Lower leg skin (tissue), 3 donors: ENCODE measurements around the gene WNK2.

Experiments used
- CTCF ChIP-seq, 3 donors: fragments of 450-650 bp; IDR thresholded peaks; one replicate each; pipeline ENCODE4 v1.5.1; 2016; ENCODE audit warnings: antibody characterized with exemption in 3 of 3, mild to moderate bottlenecking in 3 of 3, moderate library complexity in 2 of 3
- POLR2A ChIP-seq, 2 donors: fragments of 450-650 bp; IDR thresholded peaks; one replicate each; pipeline ENCODE4 v1.6.1; 2016 to 2017; ENCODE audit warnings: antibody characterized with exemption in 2 of 2, mild to moderate bottlenecking in 1 of 2, moderate library complexity in 1 of 2

DNA sequence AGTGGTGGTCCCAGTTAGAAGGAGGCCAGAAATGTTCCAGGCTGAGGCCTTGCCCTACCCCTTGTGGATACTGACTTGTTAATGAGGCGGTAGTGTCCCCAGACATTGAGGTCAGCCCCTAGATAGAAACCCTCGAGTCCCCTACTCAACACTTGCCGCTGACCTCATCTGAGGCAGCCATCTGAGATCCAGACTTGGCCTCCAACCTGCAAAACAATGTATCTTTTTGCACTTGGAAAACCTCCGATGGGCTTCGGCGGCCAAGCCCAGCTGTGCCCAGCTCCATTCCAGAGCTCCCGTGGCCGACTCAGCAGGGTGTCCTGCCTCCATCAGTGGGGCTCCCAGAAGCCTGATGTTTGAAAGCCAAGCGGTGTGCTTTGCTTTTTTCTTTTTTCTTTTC, 122.1 kb downstream of the WNK2 start:
- TF ChIP-seq CTCF (IDR thresholded peaks at IDR 0.05), result no peak
- no peak for TF ChIP-seq POLR2A (IDR thresholded peaks at IDR 0.05)
